Cardiac muscle cell (in vitro differentiated cells and primary cell): ENCODE measurements around the gene RBM24. TPM values are rescaled to one million over a fixed set of nuclear protein-coding genes. Genes with fewer than 3 reads are reported as not detected.

Experiments
- DNase-seq, 2 donors: peaks; one replicate each; pipeline versions ENCODE4 v3.0.0 to v3.0.0-alpha.2; 2010 to 2017; ENCODE audit warnings: low read depth in 1 of 2, low spot score in 1 of 2
- H3K27ac ChIP-seq: fragments of 200-600 bp; sonication (generic); 2 replicates; pipeline ENCODE4 v1.5.1; 2016
- H3K27me3 ChIP-seq: fragments of 200-600 bp; sonication (generic); 2 replicates; pipeline ENCODE4 v1.6.0; 2016; ENCODE audit warnings: control low read depth
- H3K36me3 ChIP-seq: fragments of 200-600 bp; sonication (generic); 2 replicates; pipeline ENCODE4 v1.5.1; 2016; ENCODE audit warnings: control low read depth
- H3K4me1 ChIP-seq: fragments of 200-600 bp; sonication (generic); 2 replicates; pipeline ENCODE4 v1.8.1; 2017; ENCODE audit warnings: low read depth, mild to moderate bottlenecking, mixed run types
- H3K4me3 ChIP-seq: fragments of 200-600 bp; sonication (generic); 2 replicates; pipeline ENCODE4 v1.5.1; 2016; ENCODE audit warnings: mild to moderate bottlenecking
- H3K9me3 ChIP-seq: fragments of 200-600 bp; sonication (generic); 2 replicates; pipeline ENCODE4 v1.5.1; 2017; ENCODE audit warnings: low read depth, mild to moderate bottlenecking, control low read depth
- CTCF ChIP-seq: IDR thresholded peaks from 2 replicates; pipeline ENCODE4 v1.5.1; 2012; ENCODE audit warnings: low read depth, mild to moderate bottlenecking, low read length
- polyA plus RNA-seq: library from polyadenylated mRNA; unstranded; fragments of >200 nt; fragmentation: Nextera tagmentation; extraction: Ambion mirVana; gene quantifications from 2 replicates; pipeline ENCODE4 v1.2.1, GENCODE V29; 2016
- total RNA-seq: library from RNA; depleted of rRNA; stranded (reverse); fragments of >200 nt; gene quantifications from 2 replicates; pipeline ENCODE4 v1.2.3, GENCODE V29; 2016

The RBM24 gene
- total and polyA plus RNA-seq, 2 experiments from 2014 or later, result 190 to 316 TPM

GRCh38 chr6:17341117-17341805 is 60.1 kb downstream of the RBM24 start:
- Histone ChIP-seq H3K4me1 (no peaks in the 10 kb centered on the region), H3K9me3 (no peaks in the 10 kb centered on the region), H3K27ac (no peak overlapping the region), H3K27me3 (no peaks in the 10 kb centered on the region), H3K36me3 (no peaks in the 10 kb centered on the region), H3K4me3 (no peak overlapping the region)
- DNase-seq, result no peak
- TF ChIP-seq CTCF, result no peak

- DNase-seq, result no peak
- H3K4me3 ChIP-seq, result no peak overlapping the region
- TF ChIP-seq CTCF, result no peak
- H3K27ac ChIP-seq, result no peak overlapping the region
- H3K36me3 ChIP-seq, result no peaks in the 10 kb centered on the region
- H3K9me3 ChIP-seq, result no peaks in the 10 kb centered on the region
- no peaks in the 10 kb centered on the region for H3K4me1 ChIP-seq
- H3K27me3 ChIP-seq, result no peaks in the 10 kb centered on the region
Measured at GRCh38 chr6:17341891-17342290, 60.7 kb downstream of the RBM24 start.

- Histone ChIP-seq H3K4me3 (no peak overlapping the region), H3K9me3 (no peaks in the 10 kb centered on the region), H3K4me1 (no peaks in the 10 kb centered on the region), H3K36me3 (no peaks in the 10 kb centered on the region), H3K27ac (no peak overlapping the region), H3K27me3 (no peaks in the 10 kb centered on the region)
- DNase-seq, result no peak
- TF ChIP-seq CTCF, result no peak
Measured at GRCh38 chr6:17343215-17343614, 62.1 kb downstream of the RBM24 start.

Other genes starting within 250 kb of the RBM24 start
- gene STMND1, start 179.3 kb upstream of the RBM24 start, total RNA-seq, result not detected in 2 replicates
- not detected in 2 replicates for gene STMND1, start 179.3 kb upstream of the RBM24 start, polyA plus RNA-seq
- gene CAP2, start 112.2 kb downstream of the RBM24 start, total RNA-seq, result 95.7 and 106 TPM in 2 replicates
- gene CAP2, start 112.2 kb downstream of the RBM24 start, polyA plus RNA-seq, result 262 and 328 TPM in 2 replicates